ENCODE data around the gene PRR35.
A peak's percentile ranks its signal among the peaks of the same experiment; 100 is the strongest.
"Not testable (repeated sequence)": the region's sequence is repeated elsewhere in the genome, so short reads cannot be mapped to it uniquely, and the experiment has no call there.

Gene PRR35

GRCh38 chr16:593807-594206 lies 33.6 kb downstream of the PRR35 start:
- DNase-seq (ENCODE audit: low spot score): no peak

- no peak for DNase-seq (ENCODE audit: low spot score)
Observed at GRCh38 chr16:595094-595528, 34.9 kb downstream of the PRR35 start.

GRCh38 chr16:595942-596735 lies 35.9 kb downstream of the PRR35 start:
- DNase-seq (ENCODE audit: low spot score): peak; percentile 28

- no peak for DNase-seq (ENCODE audit: low spot score)
Observed at GRCh38 chr16:596736-597060, 36.5 kb downstream of the PRR35 start.

GRCh38 chr16:597655-598054 lies 37.5 kb downstream of the PRR35 start:
- DNase-seq (ENCODE audit: low spot score): not testable (repeated sequence)

GRCh38 chr16:598823-599739 lies 38.9 kb downstream of the PRR35 start:
- DNase-seq (ENCODE audit: low spot score): peak; percentile 35

- no peak for DNase-seq (ENCODE audit: low spot score)
Observed at GRCh38 chr16:600781-601180, 40.6 kb downstream of the PRR35 start.

GRCh38 chr16:603933-604332 lies 43.7 kb downstream of the PRR35 start:
- DNase-seq (ENCODE audit: low spot score): no peak

GRCh38 chr16:606656-607307 lies 46.6 kb downstream of the PRR35 start:
- DNase-seq (ENCODE audit: low spot score): no peak

- DNase-seq (ENCODE audit: low spot score): peak; percentile 66
Observed at GRCh38 chr16:608019-608418, 47.8 kb downstream of the PRR35 start.

- DNase-seq (ENCODE audit: low spot score): no peak
Observed at GRCh38 chr16:609316-609715, 49.1 kb downstream of the PRR35 start.

GRCh38 chr16:609984-610383 lies 49.8 kb downstream of the PRR35 start:
- no peak for DNase-seq (ENCODE audit: low spot score)

- DNase-seq (ENCODE audit: low spot score): peak; percentile 79
Observed at GRCh38 chr16:610513-611381, 50.6 kb downstream of the PRR35 start.

GRCh38 chr16:615122-615521 lies 54.9 kb downstream of the PRR35 start:
- no peak for DNase-seq (ENCODE audit: low spot score)
